OCI-LY3 (cell line): ENCODE data around the gene FAM50A.

ENCODE experiments used
- H2AFZ ChIP-seq: fragments of 200-600, 300-600 bp; shearing (Covaris generic); 2 replicates; pipeline ENCODE4 v1.6.0; 2014; ENCODE audit warnings: antibody characterized with exemption, low read depth, low read length
- H3K27ac ChIP-seq: fragments of 200-600, 300-600 bp; sonication (generic); 2 replicates; pipeline ENCODE4 v1.5.1; 2014; ENCODE audit warnings: mild to moderate bottlenecking, low read length, moderate library complexity, mixed read lengths
- H3K27me3 ChIP-seq: fragments of 200-600, 300-600 bp; sonication (generic); 2 replicates; pipeline ENCODE4 v1.6.1; 2014; ENCODE audit warnings: low read depth, low read length, mixed read lengths
- H3K36me3 ChIP-seq: fragments of 200-600, 300-600 bp; sonication (generic); replicated peaks from 2 replicates; pipeline ENCODE3; 2014; ENCODE audit warnings: low read depth, low read length, mixed read lengths
- H3K4me1 ChIP-seq: fragments of 300-600, 200-600 bp; sonication (generic); 2 replicates; pipeline ENCODE4 v1.6.1; 2014; ENCODE audit warnings: low read length, mixed read lengths
- H3K4me2 ChIP-seq: fragments of 200-600, 300-600 bp; sonication (generic); 2 replicates; pipeline ENCODE4 v1.6.1; 2014; ENCODE audit warnings: low read length, mixed read lengths
- H3K4me3 ChIP-seq: fragments of 300-600, 200-600 bp; sonication (generic); 2 replicates; pipeline ENCODE4 v1.5.1; 2014; ENCODE audit warnings: antibody characterized with exemption, mild to moderate bottlenecking, low read length, moderate library complexity
- H3K79me2 ChIP-seq: fragments of 300-600, 200-600 bp; shearing (Covaris generic); 2 replicates; pipeline ENCODE4 v1.6.1; 2014; ENCODE audit warnings: mild to moderate bottlenecking, low read length, mixed read lengths
- H3K9ac ChIP-seq: fragments of 300-600, 200-600 bp; shearing (Covaris generic); 2 replicates; pipeline ENCODE4 v1.6.0; 2014; ENCODE audit warnings: mild to moderate bottlenecking, low read length, moderate library complexity
- H3K9me3 ChIP-seq: fragments of 200-600, 300-600 bp; shearing (Covaris generic); 2 replicates; pipeline ENCODE4 v1.6.1; 2014; ENCODE audit warnings: low read length, mixed read lengths; ENCODE audit not compliant: insufficient read depth
- H4K20me1 ChIP-seq: fragments of 200-600, 300-600 bp; sonication (generic); 2 replicates; pipeline ENCODE4 v1.6.1; 2016; ENCODE audit warnings: low read length, mixed read lengths; ENCODE audit not compliant: insufficient read depth
- EZH2phosphoT487 ChIP-seq: fragments of 200-600 bp; shearing (Covaris generic); IDR thresholded peaks from 2 replicates; pipeline ENCODE4 v1.6.1; 2018; ENCODE audit warnings: antibody characterized with exemption, mixed run types, low read depth
- TF ChIP-seq, protein P1 (sequence below): fragments of 200-600, 300-600 bp; sonication (generic); IDR thresholded peaks from 2 replicates; pipeline ENCODE4 v1.5.1; 2014; ENCODE audit warnings: antibody characterized with exemption, low read length, low read depth

The FAM50A gene

DNA sequence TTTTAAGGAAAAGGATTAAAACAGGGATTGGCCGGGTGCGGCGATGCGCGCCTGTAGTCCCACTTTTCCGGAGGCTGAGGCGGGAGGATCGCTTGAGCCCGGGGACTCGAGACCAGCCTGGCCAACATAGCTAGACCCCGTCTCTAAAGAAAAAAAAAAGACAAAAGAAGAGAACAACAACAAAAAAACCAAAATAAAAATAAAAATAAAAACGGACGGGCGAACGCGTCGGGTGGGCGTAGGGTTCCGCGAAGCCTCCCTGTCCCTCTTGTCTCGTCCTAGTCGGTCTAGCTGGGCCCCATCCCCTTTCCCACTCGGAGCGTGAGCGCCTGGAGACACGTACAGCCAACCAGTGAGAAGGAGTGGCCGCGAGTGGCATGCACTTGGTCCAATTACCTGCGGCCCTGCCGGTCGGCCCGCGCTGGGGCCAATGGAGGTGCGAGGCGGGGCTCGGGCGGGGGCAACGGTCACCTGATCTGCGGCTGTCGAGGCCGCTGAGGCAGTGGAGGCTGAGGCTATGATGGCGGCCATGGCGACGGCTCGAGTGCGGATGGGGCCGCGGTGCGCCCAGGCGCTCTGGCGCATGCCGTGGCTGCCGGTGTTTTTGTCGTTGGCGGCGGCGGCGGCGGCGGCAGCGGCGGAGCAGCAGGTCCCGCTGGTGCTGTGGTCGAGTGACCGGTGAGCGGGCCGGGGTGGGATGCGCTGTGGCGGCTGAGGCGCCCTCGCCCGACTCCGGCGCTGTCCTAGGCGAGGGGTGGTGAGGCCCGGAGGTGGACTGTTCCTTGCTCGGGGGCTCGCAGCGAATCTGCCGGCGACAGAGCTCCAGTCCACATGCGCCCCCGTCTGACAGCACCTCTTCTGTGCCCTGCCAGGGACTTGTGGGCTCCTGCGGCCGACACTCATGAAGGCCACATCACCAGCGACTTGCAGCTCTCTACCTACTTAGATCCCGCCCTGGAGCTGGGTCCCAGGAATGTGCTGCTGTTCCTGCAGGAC is 15.5 kb upstream of the FAM50A start, which contains the start of gene ATP6AP1:
Gene ATP6AP1 (plus strand): TSS at position 502 of the 996 bp plus-strand sequence. CDS start 16 bp downstream, at position 518.
- Histone ChIP-seq H3K27me3 (no peaks in the 10 kb centered on the region), H3K9me3 (no peaks in the 10 kb centered on the region), H3K4me3 (peak within 1 kb of the TSS; percentile 95), H3K79me2 (peaks cover 22% of the 10 kb centered on the region), H3K27ac (peak within 1 kb of the TSS; percentile 43), H4K20me1 (no peaks in the 10 kb centered on the region), H3K4me2 (peak within 1 kb of the TSS; percentile 93), H3K36me3 (no peaks in the 10 kb centered on the region), H2AFZ (no peak within 1 kb of the TSS), H3K4me1 (peaks cover 12% of the 10 kb centered on the region), H3K9ac (peak within 1 kb of the TSS; percentile 77)
- TF ChIP-seq, protein P1, sequence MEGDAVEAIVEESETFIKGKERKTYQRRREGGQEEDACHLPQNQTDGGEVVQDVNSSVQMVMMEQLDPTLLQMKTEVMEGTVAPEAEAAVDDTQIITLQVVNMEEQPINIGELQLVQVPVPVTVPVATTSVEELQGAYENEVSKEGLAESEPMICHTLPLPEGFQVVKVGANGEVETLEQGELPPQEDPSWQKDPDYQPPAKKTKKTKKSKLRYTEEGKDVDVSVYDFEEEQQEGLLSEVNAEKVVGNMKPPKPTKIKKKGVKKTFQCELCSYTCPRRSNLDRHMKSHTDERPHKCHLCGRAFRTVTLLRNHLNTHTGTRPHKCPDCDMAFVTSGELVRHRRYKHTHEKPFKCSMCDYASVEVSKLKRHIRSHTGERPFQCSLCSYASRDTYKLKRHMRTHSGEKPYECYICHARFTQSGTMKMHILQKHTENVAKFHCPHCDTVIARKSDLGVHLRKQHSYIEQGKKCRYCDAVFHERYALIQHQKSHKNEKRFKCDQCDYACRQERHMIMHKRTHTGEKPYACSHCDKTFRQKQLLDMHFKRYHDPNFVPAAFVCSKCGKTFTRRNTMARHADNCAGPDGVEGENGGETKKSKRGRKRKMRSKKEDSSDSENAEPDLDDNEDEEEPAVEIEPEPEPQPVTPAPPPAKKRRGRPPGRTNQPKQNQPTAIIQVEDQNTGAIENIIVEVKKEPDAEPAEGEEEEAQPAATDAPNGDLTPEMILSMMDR: peak; percentile 28; the same call in 1 of the 2 replicates
- TF ChIP-seq EZH2phosphoT487: no peak

DNA sequence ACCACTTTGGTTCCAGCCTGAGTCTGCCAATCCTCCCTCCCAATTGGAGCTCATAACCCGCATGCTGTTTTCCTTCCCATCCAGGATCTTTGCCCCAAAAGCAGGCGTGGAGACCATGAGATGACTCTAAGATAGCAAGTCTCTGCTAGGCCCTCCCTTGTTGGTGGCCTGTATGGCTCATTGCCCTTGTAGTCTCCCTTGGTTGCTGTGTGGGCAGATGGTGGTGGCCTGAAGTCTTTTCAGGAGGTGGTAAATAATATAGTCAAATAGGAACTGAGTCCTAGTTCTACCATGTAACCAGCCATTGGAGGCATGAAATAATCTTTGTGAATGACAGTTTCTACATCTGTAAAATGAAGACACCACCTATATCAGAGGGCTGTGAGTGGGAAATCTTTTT is 14.2 kb upstream of the FAM50A start:
- no peak for TF ChIP-seq EZH2phosphoT487
- TF ChIP-seq, protein P1: no peak
- Histone ChIP-seq H3K9ac (no peak overlapping the region), H4K20me1 (no peaks in the 10 kb centered on the region), H3K4me2 (peak overlapping the region; percentile 87), H3K4me1 (peaks cover 12% of the 10 kb centered on the region), H2AFZ (no peak overlapping the region), H3K27ac (no peak overlapping the region), H3K79me2 (peaks cover 22% of the 10 kb centered on the region), H3K4me3 (peak overlapping the region; percentile 95), H3K27me3 (no peaks in the 10 kb centered on the region), H3K9me3 (no peaks in the 10 kb centered on the region), H3K36me3 (no peaks in the 10 kb centered on the region)

DNA sequence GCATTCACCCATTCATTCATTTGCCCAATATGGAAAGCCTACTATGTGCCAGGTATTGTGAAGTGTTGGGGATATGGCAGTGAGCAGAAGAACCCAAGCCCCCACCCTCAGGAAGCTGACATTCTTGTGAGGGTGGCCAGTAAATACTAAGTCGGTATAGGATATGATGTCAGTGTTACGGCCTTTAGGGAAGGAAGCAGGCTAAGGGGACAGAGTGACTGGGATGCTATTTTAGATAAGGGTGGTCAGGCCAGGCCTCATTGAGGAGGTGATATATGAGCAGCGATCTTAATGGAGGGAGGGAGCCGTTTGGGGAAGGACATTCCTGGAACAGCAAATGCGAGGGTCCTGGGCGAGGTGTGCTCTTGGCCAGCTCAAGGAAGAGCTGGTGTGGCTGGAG is 13.5 kb upstream of the FAM50A start:
- H3K27me3 ChIP-seq: no peaks in the 10 kb centered on the region
- H3K36me3 ChIP-seq: no peaks in the 10 kb centered on the region
- no peak overlapping the region for H3K9ac ChIP-seq
- no peak overlapping the region for H2AFZ ChIP-seq
- no peaks in the 10 kb centered on the region for H4K20me1 ChIP-seq
- H3K79me2 ChIP-seq: peaks cover 22% of the 10 kb centered on the region
- TF ChIP-seq, protein P1: no peak
- TF ChIP-seq EZH2phosphoT487: no peak
- H3K4me3 ChIP-seq: no peak overlapping the region
- H3K4me1 ChIP-seq: peaks cover 12% of the 10 kb centered on the region
- H3K9me3 ChIP-seq: no peaks in the 10 kb centered on the region
- no peak overlapping the region for H3K4me2 ChIP-seq
- H3K27ac ChIP-seq: no peak overlapping the region

DNA sequence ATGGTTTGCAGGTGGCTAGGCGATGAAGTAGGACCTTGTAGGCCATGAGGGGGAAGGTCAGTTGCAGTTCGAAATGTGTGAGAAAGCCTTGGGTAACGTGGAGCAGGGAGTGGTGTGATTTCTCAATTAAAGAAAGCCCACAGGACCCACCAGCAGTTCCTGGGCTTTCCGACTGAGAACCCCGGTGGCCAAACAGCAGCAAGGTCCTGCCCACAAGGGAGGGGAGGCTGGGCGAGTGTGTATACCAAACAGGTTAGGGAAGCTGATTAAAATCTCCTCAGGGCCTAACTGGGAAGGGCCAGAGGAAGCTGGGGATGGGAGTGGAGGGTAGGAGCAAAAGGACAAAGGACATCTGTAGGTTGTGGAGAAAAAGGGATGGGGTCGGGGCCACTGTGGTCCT is 13.0 kb upstream of the FAM50A start:
- Histone ChIP-seq H3K9ac (no peak overlapping the region), H3K4me1 (peaks cover 12% of the 10 kb centered on the region), H2AFZ (no peak overlapping the region), H3K4me2 (no peak overlapping the region), H3K4me3 (no peak overlapping the region), H3K27ac (no peak overlapping the region), H3K9me3 (no peaks in the 10 kb centered on the region), H3K27me3 (no peaks in the 10 kb centered on the region), H3K79me2 (peaks cover 22% of the 10 kb centered on the region), H4K20me1 (no peaks in the 10 kb centered on the region), H3K36me3 (peaks cover 2% of the 10 kb centered on the region)
- TF ChIP-seq EZH2phosphoT487: no peak
- TF ChIP-seq, protein P1: no peak
